GM21723 (cell line): ENCODE measurements around the gene NMNAT2.

ENCODE experiments used
- ATAC-seq: cut with Tn5 transposase; IDR thresholded peaks from one replicate; pipeline ENCODE4 v1.9.1; 2021; ENCODE audit warnings: mild to moderate bottlenecking, moderate library complexity; ENCODE audit not compliant: unreplicated experiment

Gene NMNAT2

DNA sequence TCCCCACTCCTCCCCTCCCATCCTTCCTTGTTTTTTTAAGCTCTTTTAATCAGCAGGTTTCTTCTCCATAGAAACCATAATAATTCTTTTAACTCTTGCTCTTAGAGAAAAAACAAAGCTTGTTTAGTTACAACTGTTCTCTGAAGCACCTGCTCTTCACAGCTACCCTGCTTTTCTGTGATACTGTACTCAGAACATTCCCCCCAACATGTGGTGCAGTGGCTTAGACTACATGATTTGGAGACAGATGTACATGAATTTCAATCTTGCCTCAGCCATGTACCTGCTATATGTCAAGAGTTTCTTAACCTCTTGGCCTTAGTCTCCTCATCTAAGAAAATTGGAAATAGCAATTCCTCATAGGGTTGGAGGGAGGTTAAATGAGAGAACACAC lies 198.6 kb downstream of the NMNAT2 start:
- ATAC-seq: no peak

DNA sequence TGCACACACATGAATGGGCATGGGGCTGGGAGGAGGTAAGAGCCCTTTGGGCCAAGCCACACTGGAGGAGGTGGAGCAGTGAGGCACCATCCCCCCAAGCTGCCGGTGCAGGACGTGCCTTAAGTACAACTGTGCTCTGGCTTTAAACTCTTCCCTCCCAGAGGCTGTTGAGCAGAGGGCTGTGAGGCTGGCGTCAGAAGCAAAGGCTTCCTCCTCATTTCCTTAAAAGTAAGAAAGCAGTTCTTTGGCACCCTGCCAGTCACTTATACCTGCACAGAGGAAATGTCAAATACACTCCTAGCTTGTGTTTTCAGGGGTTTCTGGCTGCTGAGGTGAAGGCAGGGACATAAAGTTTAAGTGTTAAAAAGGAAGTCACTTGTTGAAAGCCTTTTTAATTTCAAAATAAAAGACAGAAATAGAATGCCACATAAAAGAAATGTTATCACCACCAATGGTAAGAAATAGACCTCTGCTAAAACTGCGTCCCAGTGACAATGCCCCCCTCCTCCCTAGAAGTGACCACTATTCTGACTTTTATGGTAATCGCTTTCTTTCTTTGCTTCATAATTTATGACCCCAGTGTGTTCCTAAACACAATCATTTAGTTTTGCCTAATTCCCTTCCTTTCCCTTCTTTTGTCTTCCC lies 199.1 kb downstream of the NMNAT2 start:
- ATAC-seq: no peak

DNA sequence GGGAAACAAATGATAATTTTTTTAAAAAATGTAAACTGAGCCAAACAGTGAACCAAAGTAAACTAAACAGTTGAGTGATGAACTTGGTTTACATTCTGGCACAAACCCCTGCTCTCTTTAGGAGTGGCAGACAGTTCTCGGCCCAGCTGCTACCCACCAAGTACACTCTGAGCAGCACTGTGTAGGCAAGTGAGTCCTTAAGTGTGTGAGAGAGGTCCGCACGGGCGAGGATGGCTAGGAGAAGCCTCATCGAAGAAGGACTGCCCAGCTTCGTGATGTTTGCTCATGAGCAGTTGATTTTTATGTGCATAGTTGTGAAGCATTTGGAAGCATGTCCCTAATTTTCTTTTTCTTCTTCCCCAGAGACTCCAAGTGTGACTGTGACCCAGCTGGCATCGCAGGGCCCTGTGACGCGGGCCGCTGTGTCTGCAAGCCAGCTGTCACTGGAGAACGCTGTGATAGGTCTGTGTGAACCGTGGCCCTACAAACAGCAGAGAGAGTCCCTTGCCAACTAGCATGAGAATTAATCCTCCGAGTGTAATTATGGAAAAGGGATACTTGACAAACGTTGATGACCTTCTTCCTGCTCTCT lies 200.1 kb downstream of the NMNAT2 start:
- ATAC-seq: no peak

DNA sequence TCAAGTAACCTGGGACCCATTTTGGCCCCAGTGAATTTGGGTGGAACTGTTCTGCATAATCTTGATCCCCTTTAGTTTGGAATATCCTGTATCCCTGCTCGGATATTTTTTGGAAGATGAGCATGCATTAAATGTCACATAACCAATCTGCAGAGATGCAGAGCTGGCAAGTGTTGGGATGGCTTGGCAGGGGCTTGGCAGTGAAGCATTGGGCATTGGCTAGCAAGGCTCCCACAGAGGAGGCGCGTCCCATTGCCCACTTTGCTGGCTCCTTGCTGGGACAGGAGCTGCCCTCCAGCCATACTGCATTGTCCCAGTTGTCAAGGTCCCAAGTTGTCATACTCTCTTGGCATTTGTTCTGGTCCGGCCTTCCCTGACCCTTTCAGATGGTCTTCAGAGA lies 202.2 kb downstream of the NMNAT2 start:
- ATAC-seq: no peak

DNA sequence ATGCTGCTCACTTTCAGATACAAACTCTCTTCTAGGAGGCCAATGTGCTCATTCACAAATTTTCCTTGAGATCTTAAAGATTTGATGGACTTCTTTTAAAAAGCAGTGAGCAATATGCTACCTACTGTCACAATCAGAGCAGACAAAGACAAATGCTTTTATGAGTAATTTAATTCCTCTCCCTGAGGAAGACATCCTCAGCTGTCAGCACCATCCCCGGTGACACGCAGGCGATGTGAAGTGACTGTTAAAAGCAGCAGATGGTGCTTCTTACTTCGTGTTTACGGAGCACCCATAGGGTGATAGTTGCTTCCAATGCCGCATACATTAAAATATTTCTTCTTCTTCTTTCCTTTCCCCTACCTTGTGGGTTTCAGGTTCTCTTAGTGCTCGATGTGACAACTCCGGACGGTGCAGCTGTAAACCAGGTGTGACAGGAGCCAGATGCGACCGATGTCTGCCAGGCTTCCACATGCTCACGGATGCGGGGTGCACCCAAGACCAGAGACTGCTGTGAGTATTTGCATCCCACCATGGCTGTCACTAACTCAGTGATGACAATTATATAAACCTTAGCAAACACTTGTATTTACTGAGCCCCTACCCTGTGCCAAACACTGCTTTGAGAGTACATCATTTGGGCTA lies 203.0 kb downstream of the NMNAT2 start:
- ATAC-seq: no peak

DNA sequence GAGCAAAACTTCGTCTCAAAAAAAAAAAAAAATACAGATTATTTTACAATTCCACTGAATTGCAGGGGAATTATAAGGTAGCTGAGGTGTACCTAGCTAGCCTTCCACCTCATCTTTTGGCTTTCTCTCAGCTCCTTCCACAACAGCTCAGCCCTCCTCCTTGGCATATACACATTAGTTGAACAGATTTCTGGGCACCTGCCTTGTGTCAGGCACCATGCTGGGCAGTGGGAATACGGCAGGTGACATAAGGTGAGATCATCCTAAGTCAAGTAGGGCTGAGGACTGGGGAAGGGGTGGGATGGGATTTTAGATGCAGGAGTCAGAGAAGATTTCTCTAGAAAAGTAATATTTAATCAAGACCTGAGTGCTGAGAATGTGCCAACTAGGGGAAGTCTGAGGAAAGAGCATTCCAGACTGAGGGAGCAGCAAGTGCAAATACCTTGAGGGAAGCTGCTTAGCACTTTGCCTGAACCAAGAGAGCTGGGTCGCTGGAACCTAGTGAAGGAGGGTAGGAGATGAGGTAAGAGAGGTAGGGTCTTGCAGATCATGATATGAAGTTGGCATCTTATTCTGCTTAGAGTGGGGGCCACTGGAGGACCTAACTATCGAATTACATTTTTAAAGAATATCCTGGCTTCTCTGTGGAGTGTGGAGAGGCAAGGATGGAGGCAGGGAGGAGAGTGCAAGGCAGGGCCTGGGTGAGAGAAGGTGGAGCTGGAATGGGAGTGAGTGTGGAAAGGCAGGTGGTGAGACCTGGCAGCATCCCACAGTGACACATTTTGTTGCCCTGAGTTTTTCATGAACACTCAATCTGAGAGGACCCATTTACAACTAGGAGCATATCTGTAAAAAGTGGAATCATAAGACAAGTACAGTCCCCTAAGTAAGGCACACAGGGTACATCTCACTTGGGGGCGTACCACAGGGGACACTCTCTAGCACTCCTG lies 203.9 kb downstream of the NMNAT2 start:
- no peak for ATAC-seq

DNA sequence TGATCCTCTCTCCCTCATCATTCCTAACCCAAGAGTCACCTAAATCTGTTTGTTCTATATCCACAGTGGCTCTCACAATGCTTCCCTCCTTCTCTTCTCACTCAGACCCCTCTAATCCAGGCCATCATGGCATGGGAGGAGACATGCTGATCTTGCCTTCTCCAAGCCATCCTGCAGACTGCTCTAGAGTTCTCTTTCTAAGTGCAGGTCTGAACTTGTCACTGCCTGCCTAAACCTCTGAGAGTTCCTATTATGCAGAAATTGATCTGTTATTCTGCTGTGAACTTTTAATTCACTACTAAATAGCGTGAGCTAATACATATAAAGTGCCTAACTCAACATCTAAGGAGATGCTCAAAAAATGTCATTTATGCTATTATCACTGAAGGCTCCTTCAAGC lies 205.3 kb downstream of the NMNAT2 start:
- no peak for ATAC-seq

DNA sequence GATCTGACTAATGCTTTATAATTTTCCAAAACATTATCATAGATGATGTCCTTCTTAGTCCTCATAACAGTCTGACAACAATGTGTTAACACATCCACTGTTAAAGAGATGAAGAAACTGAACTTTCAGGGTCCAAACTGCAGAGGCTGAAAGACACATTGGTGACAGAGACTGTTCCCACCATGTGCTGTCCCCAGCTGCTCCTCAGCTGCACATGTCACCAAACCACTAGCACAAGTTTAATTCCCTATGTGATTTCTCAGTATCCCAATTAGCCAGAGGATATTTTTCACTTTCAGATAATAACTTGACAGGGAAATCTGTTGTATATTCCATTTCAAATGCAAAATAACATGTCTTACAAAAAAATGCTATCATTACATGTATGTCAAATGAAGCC lies 207.5 kb downstream of the NMNAT2 start:
- ATAC-seq: no peak

DNA sequence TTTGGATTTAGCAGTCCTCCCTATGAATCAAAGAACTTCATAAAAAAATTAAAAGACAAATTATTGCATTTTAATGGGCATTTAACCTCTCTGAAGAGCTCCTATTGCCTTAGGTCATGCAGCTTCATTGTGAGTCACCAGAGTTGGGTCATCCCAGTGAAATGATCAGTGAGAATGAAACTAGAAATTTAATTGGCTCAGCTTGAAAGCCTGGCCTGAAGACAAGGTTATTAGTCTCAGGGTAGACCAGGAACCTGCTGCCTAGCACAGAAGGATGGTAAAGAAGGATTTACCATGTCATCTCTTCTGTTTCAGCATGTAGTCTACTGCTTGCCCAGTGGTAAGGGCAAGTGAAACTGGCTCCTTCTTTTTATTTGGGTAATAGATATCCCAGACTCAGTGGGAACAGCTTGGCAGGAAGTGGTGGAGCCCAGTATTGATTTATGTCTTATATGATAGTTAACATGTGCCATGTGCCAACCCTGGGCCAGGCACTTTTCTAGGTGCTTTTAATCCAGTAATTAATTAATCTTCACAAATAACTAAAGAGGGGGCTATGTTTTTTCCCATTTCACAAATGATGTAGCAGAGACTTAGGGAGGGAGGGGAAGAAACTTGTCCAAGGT lies 208.5 kb downstream of the NMNAT2 start:
- ATAC-seq: no peak

DNA sequence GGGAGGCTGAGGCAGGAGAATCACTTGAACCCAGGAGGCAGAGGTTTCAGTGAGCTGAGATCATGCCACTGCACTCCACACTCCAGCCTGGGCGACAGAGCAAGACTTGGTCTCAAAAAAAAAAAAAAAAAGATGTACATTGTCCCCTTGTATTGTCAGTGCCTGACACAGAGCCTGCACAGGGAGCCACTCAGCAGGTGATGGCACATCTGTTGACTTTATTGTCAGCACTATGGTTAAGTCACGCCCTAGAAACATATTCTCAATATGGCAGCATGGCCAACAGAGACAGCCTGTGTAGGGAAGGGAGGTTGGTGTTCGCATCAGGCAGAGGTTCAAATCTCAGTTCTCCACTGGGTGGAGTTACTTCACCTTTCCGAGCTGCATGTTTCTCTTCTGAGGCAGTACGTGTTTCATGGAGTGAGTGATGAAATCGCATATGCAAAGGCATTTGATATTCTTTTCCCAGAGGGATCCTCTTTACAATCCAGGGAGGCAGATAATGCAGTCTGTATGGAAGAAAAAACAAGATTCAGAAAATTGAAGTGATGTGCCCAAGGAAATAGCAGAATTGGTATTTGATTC lies 211.6 kb downstream of the NMNAT2 start:
- no peak for ATAC-seq

DNA sequence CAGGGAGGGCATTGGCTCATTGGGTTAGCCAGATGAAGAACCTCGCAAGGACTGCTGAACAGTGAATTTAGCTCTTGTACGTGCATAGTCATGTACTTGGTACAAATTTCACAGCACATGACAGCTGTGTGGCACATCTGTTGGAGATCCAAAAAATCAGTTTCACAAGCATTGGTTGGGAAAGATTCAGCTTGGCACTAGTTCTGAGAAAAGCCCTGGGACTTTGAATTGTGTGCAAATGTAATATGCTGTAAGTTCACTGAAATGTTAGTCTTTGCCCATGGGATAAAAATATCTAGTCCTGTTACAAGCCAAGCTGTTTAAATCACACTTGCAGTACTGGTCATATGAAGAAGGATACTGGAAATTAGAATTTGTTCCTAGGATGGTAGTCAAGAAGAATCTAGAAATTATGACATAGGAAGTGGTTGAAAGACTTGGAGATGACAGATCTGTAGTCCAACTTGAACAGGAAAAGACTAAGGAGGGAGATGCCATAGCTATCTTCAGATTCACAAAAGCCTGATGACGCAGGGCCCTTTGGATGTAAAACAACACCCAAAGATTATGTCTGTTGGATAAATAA lies 212.9 kb downstream of the NMNAT2 start:
- no peak for ATAC-seq

DNA sequence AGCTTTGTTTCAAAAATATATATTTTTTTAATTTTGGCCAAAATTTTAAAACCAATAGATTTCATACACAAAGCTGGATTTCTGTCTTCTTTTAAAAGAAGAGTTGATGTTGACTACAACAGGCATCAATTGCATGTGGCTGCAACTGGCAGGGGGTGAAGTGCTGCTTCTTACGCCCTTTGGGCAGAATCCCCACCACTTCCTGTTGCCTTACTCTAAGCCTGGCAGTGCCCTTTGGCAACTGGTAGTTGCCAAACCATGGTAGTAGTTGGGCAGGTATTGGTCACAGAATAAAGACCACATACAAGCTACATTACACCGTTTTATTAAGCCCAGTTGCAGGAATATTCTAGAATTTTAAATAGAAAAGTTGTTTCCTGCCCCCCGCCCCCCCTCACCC lies 215.1 kb downstream of the NMNAT2 start:
- ATAC-seq: no peak

DNA sequence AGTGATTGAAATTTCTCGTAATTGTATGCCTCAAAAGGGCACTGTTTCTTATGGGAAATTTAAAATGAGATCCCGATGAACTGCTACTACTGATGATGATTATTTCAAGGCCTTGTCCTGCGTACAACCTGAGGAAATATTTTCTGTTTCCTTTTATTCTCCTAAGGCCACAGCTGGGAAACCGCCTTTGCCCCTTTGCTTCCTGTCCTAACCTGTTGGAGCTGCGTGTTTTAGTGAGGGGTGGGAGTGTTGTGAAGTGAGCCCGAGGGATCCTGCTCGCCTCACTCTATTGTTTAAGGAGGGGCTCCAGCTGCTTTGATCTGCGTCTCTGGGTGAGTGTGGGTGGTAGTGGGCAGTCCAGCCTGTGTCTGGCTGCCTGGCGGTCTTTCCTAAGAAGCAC lies 217.7 kb downstream of the NMNAT2 start:
- no peak for ATAC-seq

DNA sequence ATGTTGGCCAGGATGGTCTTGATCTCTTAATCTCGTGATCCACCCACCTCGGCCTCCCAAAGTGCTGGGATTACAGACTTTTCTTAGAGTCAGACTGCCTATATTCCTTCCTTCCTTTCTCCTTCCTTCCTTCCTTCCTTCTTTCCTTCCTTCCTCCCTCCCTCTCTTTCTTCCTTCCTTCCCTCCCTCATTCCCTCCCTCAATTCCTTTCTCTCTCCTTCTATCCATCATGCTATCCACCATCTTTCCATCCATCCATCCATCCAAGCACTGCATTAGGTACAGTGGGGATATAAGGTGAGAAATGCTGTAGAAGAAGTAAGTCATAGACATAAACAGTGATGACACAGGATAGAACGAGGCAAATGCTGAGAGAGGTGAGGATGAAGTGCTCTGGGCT lies 218.9 kb downstream of the NMNAT2 start:
- no peak for ATAC-seq

DNA sequence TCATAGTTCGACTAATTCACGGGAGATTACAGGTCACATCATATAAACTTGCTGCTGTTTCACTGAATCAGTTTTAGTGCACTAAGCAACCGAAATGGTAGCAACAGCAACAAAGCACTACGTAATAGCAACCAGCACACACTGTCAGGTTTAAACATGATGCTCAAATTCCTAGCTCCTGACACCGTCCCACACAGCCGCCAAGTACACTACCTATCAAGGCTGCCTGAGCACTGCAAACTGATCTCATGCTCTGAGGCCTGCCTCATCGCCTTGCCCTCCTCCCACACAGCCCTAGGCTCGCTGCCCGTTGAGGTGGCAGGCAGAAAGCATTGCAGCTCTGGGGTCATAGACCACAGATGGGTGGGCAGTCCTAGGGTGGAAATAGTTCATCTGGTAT lies 219.7 kb downstream of the NMNAT2 start:
- no peak for ATAC-seq
